Mammary epithelial cell (primary cell): Measurements from ENCODE around the gene PAPOLG.

Source experiments
- CTCF ChIP-seq, 2 donors: IDR thresholded peaks in 1 of 2; conservative IDR thresholded peaks in 1 of 2; 2 replicates each; pipeline ENCODE4 v1.5.1; 2011 to 2012; ENCODE audit warnings: inconsistent platforms in 2 of 2, low read length in 2 of 2, mild to moderate bottlenecking in 2 of 2, control low read depth in 1 of 2, low read depth in 1 of 2; ENCODE audit not compliant: insufficient read depth in 1 of 2; ENCODE audit errors: extremely low read depth in 1 of 2
- EZH2 ChIP-seq: IDR thresholded peaks from 2 replicates; pipeline ENCODE4 v1.6.1; 2012; ENCODE audit warnings: low read length, inconsistent platforms, borderline replicate concordance

GRCh38 chr2:60819936-60820335 is 63.9 kb downstream of the PAPOLG start:
- no peak for TF ChIP-seq CTCF (conservative IDR thresholded peaks at IDR 0.05 in 1 of 2, IDR thresholded peaks at IDR 0.05 in 1 of 2; ENCODE audit: extremely low read depth in 1 of 2, insufficient read depth in 1 of 2, low read depth in 1 of 2, low read length in 2 of 2)
- TF ChIP-seq EZH2 = no peak
